GM12872 (cell line): ENCODE measurements around the gene SARS1.

Experiments
- TF ChIP-seq, protein P1 (sequence below): IDR thresholded peaks from 3 replicates; pipeline ENCODE4 v1.5.1; 2011; ENCODE audit warnings: low read depth, mild to moderate bottlenecking, low read length, moderate library complexity; ENCODE audit not compliant: insufficient read depth

SARS1 gene

DNA sequence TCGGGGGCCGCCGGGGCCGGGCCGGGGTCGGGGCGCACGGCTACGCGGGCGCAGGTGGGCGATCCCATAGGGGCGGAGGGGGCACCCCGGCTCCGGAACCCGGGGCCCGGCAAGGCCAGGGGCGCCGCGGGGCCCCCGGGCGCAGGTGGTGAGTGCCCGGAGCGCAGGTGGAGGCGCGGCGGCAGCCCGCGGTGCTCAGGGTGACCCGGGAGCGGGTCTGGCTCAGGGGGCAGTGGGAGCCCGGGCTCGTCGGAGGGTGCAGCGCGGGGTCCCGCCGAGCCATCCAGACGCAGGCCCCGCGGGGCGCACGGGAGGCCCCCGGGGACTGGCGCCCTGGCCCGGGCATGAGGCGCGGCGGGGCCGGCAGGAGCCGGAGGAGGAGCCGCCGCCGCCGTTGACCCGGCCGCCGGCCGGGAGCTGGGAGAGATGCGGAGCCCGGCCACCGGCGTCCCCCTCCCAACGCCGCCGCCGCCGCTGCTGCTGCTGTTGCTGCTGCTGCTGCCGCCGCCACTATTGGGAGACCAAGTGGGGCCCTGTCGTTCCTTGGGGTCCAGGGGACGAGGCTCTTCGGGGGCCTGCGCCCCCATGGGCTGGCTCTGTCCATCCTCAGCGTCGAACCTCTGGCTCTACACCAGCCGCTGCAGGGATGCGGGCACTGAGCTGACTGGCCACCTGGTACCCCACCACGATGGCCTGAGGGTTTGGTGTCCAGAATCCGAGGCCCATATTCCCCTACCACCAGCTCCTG is 36.1 kb downstream of the SARS1 start:
- TF ChIP-seq, protein P1, sequence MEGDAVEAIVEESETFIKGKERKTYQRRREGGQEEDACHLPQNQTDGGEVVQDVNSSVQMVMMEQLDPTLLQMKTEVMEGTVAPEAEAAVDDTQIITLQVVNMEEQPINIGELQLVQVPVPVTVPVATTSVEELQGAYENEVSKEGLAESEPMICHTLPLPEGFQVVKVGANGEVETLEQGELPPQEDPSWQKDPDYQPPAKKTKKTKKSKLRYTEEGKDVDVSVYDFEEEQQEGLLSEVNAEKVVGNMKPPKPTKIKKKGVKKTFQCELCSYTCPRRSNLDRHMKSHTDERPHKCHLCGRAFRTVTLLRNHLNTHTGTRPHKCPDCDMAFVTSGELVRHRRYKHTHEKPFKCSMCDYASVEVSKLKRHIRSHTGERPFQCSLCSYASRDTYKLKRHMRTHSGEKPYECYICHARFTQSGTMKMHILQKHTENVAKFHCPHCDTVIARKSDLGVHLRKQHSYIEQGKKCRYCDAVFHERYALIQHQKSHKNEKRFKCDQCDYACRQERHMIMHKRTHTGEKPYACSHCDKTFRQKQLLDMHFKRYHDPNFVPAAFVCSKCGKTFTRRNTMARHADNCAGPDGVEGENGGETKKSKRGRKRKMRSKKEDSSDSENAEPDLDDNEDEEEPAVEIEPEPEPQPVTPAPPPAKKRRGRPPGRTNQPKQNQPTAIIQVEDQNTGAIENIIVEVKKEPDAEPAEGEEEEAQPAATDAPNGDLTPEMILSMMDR = no peak

GRCh38 chr1:109250454-109251276 is 36.9 kb downstream of the SARS1 start:
- TF ChIP-seq, protein P1 = no peak

DNA sequence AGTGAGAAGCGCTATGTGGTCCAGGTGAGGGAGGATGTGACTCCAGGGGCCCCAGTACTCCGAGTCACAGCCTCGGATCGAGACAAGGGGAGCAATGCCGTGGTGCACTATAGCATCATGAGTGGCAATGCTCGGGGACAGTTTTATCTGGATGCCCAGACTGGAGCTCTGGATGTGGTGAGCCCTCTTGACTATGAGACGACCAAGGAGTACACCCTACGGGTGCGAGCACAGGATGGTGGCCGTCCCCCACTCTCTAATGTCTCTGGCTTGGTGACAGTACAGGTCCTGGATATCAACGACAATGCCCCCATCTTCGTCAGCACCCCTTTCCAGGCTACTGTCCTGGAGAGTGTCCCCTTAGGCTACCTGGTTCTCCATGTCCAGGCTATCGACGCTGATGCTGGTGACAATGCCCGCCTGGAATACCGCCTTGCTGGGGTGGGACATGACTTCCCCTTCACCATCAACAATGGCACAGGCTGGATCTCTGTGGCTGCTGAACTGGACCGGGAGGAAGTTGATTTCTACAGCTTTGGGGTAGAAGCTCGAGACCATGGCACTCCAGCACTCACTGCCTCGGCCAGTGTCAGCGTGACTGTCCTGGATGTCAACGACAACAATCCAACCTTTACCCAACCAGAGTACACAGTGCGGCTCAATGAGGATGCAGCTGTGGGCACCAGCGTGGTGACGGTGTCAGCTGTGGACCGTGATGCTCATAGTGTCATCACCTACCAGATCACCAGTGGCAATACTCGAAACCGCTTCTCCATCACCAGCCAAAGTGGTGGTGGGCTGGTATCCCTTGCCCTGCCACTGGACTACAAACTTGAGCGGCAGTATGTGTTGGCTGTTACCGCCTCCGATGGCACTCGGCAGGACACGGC is 37.8 kb downstream of the SARS1 start:
- TF ChIP-seq, protein P1 = no peak

GRCh38 chr1:109252167-109252892 is 38.6 kb downstream of the SARS1 start:
- TF ChIP-seq, protein P1 = no peak

- TF ChIP-seq, protein P1 = no peak
Observed at GRCh38 chr1:109252893-109253802, 39.4 kb downstream of the SARS1 start.

DNA sequence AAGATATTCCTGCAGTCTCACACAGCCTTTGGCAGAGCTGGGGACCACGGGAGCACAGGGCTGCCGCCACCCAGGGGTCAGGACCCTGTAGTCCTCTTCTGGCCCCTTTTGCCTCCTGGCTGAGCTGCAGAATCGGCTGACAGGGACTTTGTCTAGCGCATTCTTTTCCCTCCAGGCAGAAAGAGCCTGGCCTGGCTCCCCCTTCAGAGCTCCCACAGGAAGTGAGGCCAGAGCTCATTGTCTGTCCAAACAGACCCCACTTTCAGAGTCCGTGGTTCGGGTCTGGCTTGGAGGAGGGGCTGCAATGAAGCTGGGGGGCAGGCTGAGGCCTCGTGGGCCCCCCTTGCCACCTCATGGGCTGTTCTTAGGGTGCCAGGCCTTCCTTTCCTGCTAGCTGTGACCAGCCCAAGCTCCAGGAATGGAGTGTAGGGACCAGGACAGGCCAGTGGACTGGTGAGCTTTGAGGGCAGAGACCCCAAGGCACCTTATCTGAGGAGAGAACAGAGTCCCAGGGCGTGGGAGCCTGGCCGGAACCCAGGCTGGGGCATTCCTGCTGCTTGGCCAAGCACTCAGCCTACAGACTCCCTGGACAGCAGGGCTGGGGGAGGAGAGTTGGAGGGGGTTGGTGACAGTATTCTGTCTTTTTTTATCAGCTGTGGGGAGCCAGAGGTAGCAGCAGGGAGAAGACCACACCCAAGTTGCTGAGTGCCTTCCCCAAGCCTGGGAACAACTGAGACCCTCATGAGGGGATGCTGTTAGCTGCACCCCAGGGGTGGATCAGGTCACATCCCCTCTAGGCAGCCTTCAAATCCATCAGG is 40.3 kb downstream of the SARS1 start:
- TF ChIP-seq, protein P1 = no peak
